Measurements from ENCODE around the gene CTU2.

DNA sequence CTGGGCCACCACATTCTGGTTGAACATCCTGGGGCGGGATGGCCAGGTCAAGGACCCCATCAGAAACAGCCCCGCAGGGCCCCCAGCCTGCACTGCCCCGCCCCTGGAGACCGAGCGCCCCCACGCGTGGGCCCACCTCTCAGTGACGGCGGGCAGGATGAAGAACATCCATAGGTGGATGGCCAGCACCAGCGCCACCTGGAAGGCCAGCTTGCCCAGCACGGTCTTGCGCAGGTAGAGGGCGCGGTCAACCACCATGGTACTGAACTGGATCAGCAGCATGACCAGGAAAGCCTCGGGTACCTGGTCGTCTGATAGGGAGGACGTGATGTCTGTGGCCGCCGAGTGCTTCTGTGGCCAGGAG is 13.6 kb downstream of the CTU2 start:
- TF ChIP-seq, protein P1, sequence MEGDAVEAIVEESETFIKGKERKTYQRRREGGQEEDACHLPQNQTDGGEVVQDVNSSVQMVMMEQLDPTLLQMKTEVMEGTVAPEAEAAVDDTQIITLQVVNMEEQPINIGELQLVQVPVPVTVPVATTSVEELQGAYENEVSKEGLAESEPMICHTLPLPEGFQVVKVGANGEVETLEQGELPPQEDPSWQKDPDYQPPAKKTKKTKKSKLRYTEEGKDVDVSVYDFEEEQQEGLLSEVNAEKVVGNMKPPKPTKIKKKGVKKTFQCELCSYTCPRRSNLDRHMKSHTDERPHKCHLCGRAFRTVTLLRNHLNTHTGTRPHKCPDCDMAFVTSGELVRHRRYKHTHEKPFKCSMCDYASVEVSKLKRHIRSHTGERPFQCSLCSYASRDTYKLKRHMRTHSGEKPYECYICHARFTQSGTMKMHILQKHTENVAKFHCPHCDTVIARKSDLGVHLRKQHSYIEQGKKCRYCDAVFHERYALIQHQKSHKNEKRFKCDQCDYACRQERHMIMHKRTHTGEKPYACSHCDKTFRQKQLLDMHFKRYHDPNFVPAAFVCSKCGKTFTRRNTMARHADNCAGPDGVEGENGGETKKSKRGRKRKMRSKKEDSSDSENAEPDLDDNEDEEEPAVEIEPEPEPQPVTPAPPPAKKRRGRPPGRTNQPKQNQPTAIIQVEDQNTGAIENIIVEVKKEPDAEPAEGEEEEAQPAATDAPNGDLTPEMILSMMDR (IDR thresholded peaks at IDR 0.05) = no peak
- TF ChIP-seq POLR2A (IDR thresholded peaks at IDR 0.05) = no peak
